GM19099 (cell line): ENCODE results near the gene TXNDC11.
A peak's percentile ranks its signal among the peaks of the same experiment; 100 is the strongest.

Source experiments
- POLR2A ChIP-seq: IDR thresholded peaks from 3 replicates; pipeline ENCODE4 v1.6.1; 2011; ENCODE audit warnings: low read depth; ENCODE audit not compliant: insufficient read length; ENCODE audit errors: extremely low read depth

Gene TXNDC11

GRCh38 chr16:11669380-11670146 lies 73.1 kb downstream of the TXNDC11 start:
- no peak for TF ChIP-seq POLR2A

GRCh38 chr16:11668623-11669379 lies 73.9 kb downstream of the TXNDC11 start:
- no peak for TF ChIP-seq POLR2A

- peak; percentile 55 for TF ChIP-seq POLR2A
Observed at GRCh38 chr16:11667824-11668622, 74.6 kb downstream of the TXNDC11 start, which contains the start of gene SNN. Gene SNN, plus strand, starts transcription at chr16:11668455. Its CDS starts 7,605 bp downstream, at chr16:11676060.

- no peak for TF ChIP-seq POLR2A
Observed at GRCh38 chr16:11667221-11667823, 75.3 kb downstream of the TXNDC11 start.

GRCh38 chr16:11666103-11667055 lies 76.3 kb downstream of the TXNDC11 start:
- no peak for TF ChIP-seq POLR2A

GRCh38 chr16:11665071-11665491 lies 77.6 kb downstream of the TXNDC11 start:
- TF ChIP-seq POLR2A, result no peak

- TF ChIP-seq POLR2A, result no peak
Observed at GRCh38 chr16:11662582-11662981, 80.1 kb downstream of the TXNDC11 start.

GRCh38 chr16:11660565-11660964 lies 82.1 kb downstream of the TXNDC11 start:
- no peak for TF ChIP-seq POLR2A

- TF ChIP-seq POLR2A, result no peak
Observed at GRCh38 chr16:11658896-11659708, 83.6 kb downstream of the TXNDC11 start.

GRCh38 chr16:11657556-11657955 lies 85.1 kb downstream of the TXNDC11 start:
- TF ChIP-seq POLR2A, result no peak

- no peak for TF ChIP-seq POLR2A
Observed at GRCh38 chr16:11655655-11656054, 87.0 kb downstream of the TXNDC11 start.

GRCh38 chr16:11651796-11652195 lies 90.9 kb downstream of the TXNDC11 start:
- no peak for TF ChIP-seq POLR2A
